Mammary epithelial cell (primary cell): ENCODE data around the gene PUSL1.

ENCODE experiments used
- CTCF ChIP-seq, 2 donors: IDR thresholded peaks in 1 of 2; conservative IDR thresholded peaks in 1 of 2; 2 replicates each; pipeline ENCODE4 v1.5.1; 2011 to 2012; ENCODE audit warnings: inconsistent platforms in 2 of 2, low read length in 2 of 2, mild to moderate bottlenecking in 2 of 2, control low read depth in 1 of 2, low read depth in 1 of 2; ENCODE audit not compliant: insufficient read depth in 1 of 2; ENCODE audit errors: extremely low read depth in 1 of 2
- EZH2 ChIP-seq: IDR thresholded peaks from 2 replicates; pipeline ENCODE4 v1.6.1; 2012; ENCODE audit warnings: low read length, inconsistent platforms, borderline replicate concordance

- no peak for TF ChIP-seq CTCF (conservative IDR thresholded peaks at IDR 0.05 in 1 of 2, IDR thresholded peaks at IDR 0.05 in 1 of 2; ENCODE audit: extremely low read depth in 1 of 2, insufficient read depth in 1 of 2, low read depth in 1 of 2, low read length in 2 of 2)
- no peak for TF ChIP-seq EZH2
These were observed 34.3 kb downstream of the PUSL1 start for GRCh38 chr1:1342584-1343115.
